ENCODE measurements around the gene ZMAT5. TPM values are rescaled to one million over a fixed set of nuclear protein-coding genes. Genes with fewer than 3 reads are reported as not detected.
A peak's percentile ranks its signal among the peaks of the same experiment; 100 is the strongest.
"Not testable (repeated sequence)": the region's sequence is repeated elsewhere in the genome, so short reads cannot be mapped to it uniquely, and the experiment has no call there.

ZMAT5 gene
- polyA plus RNA-seq, 1 donor = 18.7 TPM

GRCh38 chr22:29784451-29785361, 17.9 kb upstream of the ZMAT5 start:
- DNase-seq = peak; percentile 66

DNA sequence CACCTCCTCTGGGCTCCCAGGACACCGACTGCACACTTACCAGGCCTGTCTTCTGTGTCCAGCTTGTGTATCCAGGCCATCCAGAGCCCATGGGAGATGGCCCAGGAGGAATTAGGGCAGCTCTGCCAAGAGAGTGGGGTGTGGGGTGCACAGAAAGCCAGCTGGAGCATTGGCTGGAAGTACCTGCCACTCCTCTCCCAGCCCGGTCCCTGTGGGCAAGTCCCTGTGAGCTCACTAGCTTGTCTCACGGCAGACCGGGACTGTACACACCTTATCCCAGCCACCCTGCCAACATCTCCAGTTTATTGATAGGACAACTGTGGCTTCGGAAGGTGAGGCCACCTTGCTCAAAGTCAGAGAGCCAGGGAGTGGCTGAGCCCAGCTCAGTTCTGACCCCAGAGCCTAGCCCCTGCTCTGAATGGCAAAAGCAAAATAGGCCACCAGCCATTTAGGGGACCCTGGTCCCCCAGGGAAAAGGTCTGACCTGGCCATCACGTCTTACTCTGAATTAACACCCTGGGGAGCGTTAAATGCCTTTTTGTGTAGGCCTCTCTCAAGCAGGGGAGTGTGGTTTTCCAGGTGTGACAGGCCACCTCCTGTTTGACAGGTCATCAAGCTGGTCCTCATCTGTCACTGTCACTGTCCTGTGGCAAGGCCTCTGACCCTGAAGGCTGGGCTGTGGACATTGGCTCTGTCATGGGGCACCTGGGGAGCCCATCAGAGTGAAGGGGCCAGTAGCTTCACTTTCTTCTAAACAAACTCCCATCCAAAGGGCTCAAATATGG, 15.4 kb upstream of the ZMAT5 start:
- DNase-seq = no peak

- DNase-seq = no peak
Observed at GRCh38 chr22:29780748-29781676, 14.2 kb upstream of the ZMAT5 start.

GRCh38 chr22:29780220-29780619, 13.4 kb upstream of the ZMAT5 start:
- DNase-seq = no peak

GRCh38 chr22:29773233-29773632, 6.4 kb upstream of the ZMAT5 start:
- DNase-seq = no peak

- DNase-seq = peak; percentile 64
Observed at GRCh38 chr22:29772170-29772641, 5.4 kb upstream of the ZMAT5 start.

DNA sequence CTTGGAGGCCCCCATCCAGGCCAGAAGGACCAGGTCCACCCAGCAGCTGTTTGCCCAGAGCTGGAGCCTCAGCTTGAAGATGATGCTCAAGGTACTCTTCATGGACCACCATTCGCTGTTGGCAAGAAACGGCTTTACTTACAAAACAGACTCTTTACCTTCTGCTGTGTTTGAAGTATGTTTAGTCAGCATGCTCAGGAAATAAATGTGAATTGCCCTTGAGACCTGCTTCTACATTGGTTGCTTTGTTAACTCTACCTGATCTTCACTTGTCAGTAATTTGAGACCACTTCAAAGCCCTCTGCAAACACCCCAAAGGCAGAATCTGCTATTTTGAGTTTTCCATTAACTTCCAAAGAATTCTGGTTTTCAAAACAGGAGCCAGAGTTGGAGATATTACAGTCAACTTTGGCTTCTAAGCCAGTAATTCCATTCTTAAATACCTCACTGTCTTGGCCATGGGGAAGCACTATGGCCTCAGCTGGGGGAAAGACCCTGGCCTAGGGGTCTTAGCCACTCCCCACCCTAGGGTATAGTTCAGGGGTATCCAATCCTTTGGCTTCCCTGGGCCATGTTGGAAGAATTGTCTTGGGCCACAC, 3.0 kb upstream of the ZMAT5 start:
- DNase-seq = no peak

GRCh38 chr22:29768052-29768693, 1.4 kb upstream of the ZMAT5 start:
- DNase-seq = no peak

GRCh38 chr22:29767171-29768051, 604 bp upstream of the ZMAT5 start, which contains the start of gene UQCR10:
Gene UQCR10 (plus strand): TSS chr22:29767369. CDS start chr22:29767399, 30 bp downstream.
- DNase-seq = peak; percentile 93

DNA sequence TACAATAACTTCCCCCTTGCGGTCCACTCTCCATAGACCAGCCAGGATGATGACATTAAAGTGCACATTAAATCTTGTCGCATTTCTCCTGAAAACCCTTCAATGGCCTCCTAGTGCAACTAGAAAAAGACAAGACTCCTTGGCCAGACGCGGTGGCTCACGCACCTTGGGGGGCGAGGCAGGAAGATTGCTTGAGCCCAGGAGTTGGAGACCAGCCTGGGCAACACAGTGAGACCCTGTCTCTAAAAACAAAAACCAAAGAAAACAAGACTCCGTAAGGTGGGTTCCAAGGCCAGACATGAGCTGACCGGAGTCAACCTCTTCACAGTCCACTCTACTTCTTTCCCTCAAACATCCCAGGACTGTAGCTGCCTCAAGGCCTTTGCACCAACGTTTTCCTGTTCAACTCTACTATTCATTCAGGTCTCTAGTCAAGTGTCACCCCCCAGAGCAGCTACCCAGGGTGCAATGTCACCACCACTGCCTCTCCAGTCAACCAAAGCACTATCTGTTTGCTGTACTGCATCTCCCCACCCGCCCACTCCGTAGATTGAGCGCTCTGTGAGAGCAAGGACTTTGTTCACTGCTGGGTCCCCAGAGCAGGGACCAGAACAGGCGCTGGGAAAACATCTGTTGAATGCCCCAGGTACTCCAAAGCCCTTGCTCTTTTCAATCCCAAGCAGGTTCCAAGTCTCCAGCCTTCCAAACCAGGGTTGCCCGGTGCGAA, 739 bp downstream of the ZMAT5 start:
- no peak for DNase-seq

DNA sequence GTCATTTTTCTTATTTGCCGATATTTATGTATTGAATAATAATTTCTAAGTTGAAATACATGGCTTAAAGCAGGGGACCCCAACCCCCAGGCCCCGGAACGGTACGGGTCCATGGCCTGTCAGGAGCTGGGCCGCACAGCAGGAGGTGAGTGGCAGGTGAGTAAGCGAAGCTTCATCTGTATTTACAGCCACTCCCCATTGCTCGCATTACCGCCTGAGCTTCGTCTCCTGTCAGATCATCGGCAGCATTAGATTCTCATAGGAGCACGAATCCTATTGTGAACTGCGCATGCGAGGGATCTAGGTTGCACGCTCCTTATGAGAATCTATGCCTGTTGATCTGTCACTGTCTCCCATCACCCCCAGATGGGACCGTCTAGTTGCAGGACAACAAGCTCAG, 4.5 kb downstream of the ZMAT5 start:
- DNase-seq = no peak

GRCh38 chr22:29758959-29759358, 7.8 kb downstream of the ZMAT5 start:
- DNase-seq = no peak

DNA sequence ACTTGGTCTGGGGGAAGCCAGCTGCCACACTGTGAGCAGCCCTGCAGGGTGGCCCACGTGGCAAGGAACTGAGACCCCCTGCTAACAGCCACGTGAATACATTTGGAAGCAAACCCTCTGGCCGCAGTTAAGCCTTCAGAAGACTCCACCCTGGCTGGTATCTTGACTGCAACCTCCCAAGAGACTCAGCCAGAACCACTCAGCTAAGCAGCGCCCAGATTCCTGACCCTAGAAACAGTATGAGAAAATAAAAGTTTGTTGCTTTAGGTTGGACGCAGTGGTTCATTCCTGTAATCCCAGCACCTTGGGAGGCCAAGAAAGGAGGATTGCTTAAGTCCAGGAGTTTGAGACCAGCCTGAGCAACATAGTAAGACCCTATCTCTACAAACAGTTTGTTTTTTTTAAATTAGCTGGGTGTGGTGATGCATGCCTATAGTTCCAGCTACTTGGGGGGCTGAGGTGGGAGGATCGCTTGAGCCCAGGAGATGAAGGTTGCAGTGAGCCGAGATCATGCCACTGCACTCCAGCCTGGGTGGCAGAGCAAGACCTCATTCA, 8.7 kb downstream of the ZMAT5 start:
- no peak for DNase-seq

DNA sequence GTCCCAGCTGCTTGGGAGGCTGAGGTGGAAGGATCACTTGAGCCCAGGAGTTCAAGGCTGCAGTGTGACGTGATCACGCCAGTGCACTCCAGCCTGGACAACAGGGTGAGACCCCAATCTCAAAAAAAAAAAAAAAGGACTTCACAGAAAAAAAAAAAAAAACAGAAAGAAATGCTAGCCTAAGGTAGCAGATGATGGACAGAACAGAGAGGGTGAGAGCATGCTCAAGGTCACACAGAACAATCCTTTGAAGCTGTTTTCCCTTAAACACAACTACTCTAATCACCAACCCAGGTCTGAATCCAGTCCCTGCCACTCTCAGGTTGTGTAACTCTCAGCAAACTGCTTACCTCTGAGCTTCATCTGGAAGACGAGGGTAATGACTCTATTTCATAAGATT, 9.7 kb downstream of the ZMAT5 start:
- DNase-seq = no peak

DNA sequence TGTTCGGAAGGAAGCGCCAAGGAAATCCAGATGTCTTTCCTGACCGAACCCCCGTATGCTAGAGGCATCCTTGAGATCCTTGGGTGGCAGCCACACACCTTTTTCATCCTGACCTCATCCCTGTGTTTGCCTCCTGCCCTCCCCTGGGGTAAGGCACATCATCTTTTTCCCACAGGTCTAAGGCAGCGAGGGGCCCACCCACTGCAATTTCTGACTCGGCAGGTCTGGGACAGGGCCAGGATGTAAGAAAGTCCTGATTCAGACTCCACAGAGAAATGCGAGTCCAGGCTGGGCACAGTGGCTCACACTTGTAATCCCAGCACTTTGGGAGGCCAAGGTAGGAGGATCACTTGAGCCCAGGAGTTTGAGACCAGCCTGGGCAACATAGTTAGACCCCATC, 10.5 kb downstream of the ZMAT5 start:
- no peak for DNase-seq

- DNase-seq = no peak
Observed at GRCh38 chr22:29755889-29756288, 10.9 kb downstream of the ZMAT5 start.

GRCh38 chr22:29754658-29755395, 12.0 kb downstream of the ZMAT5 start:
- not testable (repeated sequence) for DNase-seq

Measured in hindlimb muscle (tissue), 1 donor.